K562 (cell line): ENCODE results near the gene NINJ1.

Source experiments
- C11orf30 ChIP-seq: fragments of 450-650 bp; IDR thresholded peaks from 2 replicates; pipeline ENCODE4 v1.6.1; 2016; ENCODE audit warnings: low read depth, mild to moderate bottlenecking
- CBFB ChIP-seq: sonication (generic); formaldehyde crosslinking; IDR thresholded peaks from 2 replicates; pipeline ENCODE4 v1.4.0; 2020; ENCODE audit warnings: mild to moderate bottlenecking, missing genetic modification reagents
- CHD4 ChIP-seq: fragments of 200-600 bp; sonication (generic); IDR thresholded peaks from 3 replicates; pipeline ENCODE4 v1.6.1; 2012; ENCODE audit warnings: low read depth, mild to moderate bottlenecking, mixed read lengths, low read length, inconsistent platforms; ENCODE audit not compliant: insufficient read depth, insufficient replicate concordance, poor library complexity, severe bottlenecking
- EP300 ChIP-seq: IDR thresholded peaks from 2 replicates; pipeline ENCODE4 v1.6.1; 2012; ENCODE audit warnings: low read length, improper control_type of control experiment
- ESRRA ChIP-seq: fragments of 450-650 bp; IDR thresholded peaks from 2 replicates; pipeline ENCODE4 v1.6.1; 2014; ENCODE audit warnings: low read depth, mild to moderate bottlenecking, moderate library complexity, borderline replicate concordance
- PHB2 ChIP-seq: fragments of 450-650 bp; IDR thresholded peaks from 2 replicates; pipeline ENCODE4 v1.6.1; 2017; ENCODE audit warnings: low read depth
- TF ChIP-seq, protein P1 (sequence below): sonication (generic); formaldehyde crosslinking; IDR thresholded peaks from 2 replicates; pipeline ENCODE4 v1.8.1; 2023; ENCODE audit warnings: mild to moderate bottlenecking, missing genetic modification reagents
- TF ChIP-seq, protein P2 (sequence below), 3 experiments: IDR thresholded peaks in 2 of 3; conservative IDR thresholded peaks in 1 of 3; 2 replicates each; pipeline ENCODE4 v1.5.1; 2011 to 2012; ENCODE audit warnings: low read length in 3 of 3, mild to moderate bottlenecking in 3 of 3, control low read depth in 2 of 3, improper control_type of control experiment in 1 of 3, inconsistent platforms in 1 of 3, low read depth in 1 of 3, mixed read lengths in 1 of 3, moderate library complexity in 1 of 3; ENCODE audit not compliant: insufficient read depth in 2 of 3

DNA sequence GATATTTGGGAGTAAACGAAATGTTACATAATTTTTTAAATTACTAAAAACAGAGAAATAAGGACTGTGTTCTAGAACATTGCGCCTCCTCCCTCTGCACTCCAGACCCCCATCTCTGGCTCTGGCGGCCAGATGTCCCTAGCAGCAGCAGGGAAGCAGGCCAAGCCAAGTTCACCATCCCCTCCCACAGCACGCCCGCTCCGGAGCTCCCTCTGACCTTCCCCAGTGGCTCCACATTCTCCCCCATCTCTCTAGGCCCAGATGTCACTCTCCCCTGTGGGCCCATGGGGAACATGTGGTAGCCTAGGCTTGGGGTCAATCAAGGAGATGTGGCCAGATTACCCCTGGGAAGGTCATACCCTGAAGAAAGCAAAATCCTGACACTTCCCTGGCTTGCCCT, 43.6 kb upstream of the NINJ1 start:
- TF ChIP-seq ESRRA (no peak), C11orf30 (no peak), PHB2 (no peak), CHD4 (no peak), CBFB (CRISPR knock-in tag) (no peak), EP300 (no peak)
- TF ChIP-seq, protein P1, sequence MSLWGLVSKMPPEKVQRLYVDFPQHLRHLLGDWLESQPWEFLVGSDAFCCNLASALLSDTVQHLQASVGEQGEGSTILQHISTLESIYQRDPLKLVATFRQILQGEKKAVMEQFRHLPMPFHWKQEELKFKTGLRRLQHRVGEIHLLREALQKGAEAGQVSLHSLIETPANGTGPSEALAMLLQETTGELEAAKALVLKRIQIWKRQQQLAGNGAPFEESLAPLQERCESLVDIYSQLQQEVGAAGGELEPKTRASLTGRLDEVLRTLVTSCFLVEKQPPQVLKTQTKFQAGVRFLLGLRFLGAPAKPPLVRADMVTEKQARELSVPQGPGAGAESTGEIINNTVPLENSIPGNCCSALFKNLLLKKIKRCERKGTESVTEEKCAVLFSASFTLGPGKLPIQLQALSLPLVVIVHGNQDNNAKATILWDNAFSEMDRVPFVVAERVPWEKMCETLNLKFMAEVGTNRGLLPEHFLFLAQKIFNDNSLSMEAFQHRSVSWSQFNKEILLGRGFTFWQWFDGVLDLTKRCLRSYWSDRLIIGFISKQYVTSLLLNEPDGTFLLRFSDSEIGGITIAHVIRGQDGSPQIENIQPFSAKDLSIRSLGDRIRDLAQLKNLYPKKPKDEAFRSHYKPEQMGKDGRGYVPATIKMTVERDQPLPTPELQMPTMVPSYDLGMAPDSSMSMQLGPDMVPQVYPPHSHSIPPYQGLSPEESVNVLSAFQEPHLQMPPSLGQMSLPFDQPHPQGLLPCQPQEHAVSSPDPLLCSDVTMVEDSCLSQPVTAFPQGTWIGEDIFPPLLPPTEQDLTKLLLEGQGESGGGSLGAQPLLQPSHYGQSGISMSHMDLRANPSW (CRISPR knock-in tag): no peak
- TF ChIP-seq, protein P2, sequence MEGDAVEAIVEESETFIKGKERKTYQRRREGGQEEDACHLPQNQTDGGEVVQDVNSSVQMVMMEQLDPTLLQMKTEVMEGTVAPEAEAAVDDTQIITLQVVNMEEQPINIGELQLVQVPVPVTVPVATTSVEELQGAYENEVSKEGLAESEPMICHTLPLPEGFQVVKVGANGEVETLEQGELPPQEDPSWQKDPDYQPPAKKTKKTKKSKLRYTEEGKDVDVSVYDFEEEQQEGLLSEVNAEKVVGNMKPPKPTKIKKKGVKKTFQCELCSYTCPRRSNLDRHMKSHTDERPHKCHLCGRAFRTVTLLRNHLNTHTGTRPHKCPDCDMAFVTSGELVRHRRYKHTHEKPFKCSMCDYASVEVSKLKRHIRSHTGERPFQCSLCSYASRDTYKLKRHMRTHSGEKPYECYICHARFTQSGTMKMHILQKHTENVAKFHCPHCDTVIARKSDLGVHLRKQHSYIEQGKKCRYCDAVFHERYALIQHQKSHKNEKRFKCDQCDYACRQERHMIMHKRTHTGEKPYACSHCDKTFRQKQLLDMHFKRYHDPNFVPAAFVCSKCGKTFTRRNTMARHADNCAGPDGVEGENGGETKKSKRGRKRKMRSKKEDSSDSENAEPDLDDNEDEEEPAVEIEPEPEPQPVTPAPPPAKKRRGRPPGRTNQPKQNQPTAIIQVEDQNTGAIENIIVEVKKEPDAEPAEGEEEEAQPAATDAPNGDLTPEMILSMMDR (IDR thresholded peaks at IDR 0.05 in 2 of 3, conservative IDR thresholded peaks at IDR 0.05 in 1 of 3; ENCODE audit: insufficient read depth in 2 of 3, low read depth in 1 of 3, low read length in 3 of 3): no peak
